GM18909 (cell line): Measurements from ENCODE around the gene LDHB.
"Not testable (repeated sequence)": the region's sequence is repeated elsewhere in the genome, so short reads cannot be mapped to it uniquely, and the experiment has no call there.

Experiments
- ATAC-seq: cut with Tn5 transposase; IDR thresholded peaks from one replicate; pipeline ENCODE4 v1.9.1; 2021; ENCODE audit warnings: mild to moderate bottlenecking; ENCODE audit not compliant: unreplicated experiment, poor library complexity

LDHB gene

GRCh38 chr12:21657326-21658077, at the start of gene LDHB:
LDHB (minus strand) TSS chr12:21657842; CDS start chr12:21654671, 3,171 bp downstream.
- ATAC-seq: peak; percentile 97

GRCh38 chr12:21704847-21705246, 47.2 kb upstream of the LDHB start:
- no peak for ATAC-seq

GRCh38 chr12:21699851-21700250, 42.2 kb upstream of the LDHB start:
- no peak for ATAC-seq

GRCh38 chr12:21697904-21698630, 40.4 kb upstream of the LDHB start:
- ATAC-seq: no peak

- no peak for ATAC-seq
Measured at GRCh38 chr12:21696625-21697024, 39.0 kb upstream of the LDHB start.

- no peak for ATAC-seq
Measured at GRCh38 chr12:21695986-21696385, 38.3 kb upstream of the LDHB start.

GRCh38 chr12:21694660-21695059, 37.0 kb upstream of the LDHB start:
- no peak for ATAC-seq

GRCh38 chr12:21691515-21691914, 33.9 kb upstream of the LDHB start:
- no peak for ATAC-seq

- no peak for ATAC-seq
Measured at GRCh38 chr12:21690704-21691368, 33.2 kb upstream of the LDHB start.

- ATAC-seq: no peak
Measured at GRCh38 chr12:21683115-21683514, 25.5 kb upstream of the LDHB start.

GRCh38 chr12:21678959-21679358, 21.3 kb upstream of the LDHB start:
- ATAC-seq: no peak

GRCh38 chr12:21677622-21678277, 20.1 kb upstream of the LDHB start:
- no peak for ATAC-seq

- no peak for ATAC-seq
Measured at GRCh38 chr12:21677204-21677603, 19.6 kb upstream of the LDHB start.

GRCh38 chr12:21676776-21677175, 19.1 kb upstream of the LDHB start:
- no peak for ATAC-seq

GRCh38 chr12:21675641-21676040, 18.0 kb upstream of the LDHB start:
- no peak for ATAC-seq

GRCh38 chr12:21675096-21675495, 17.5 kb upstream of the LDHB start:
- no peak for ATAC-seq

GRCh38 chr12:21673830-21674552, 16.3 kb upstream of the LDHB start:
- ATAC-seq: not testable (repeated sequence)

GRCh38 chr12:21672146-21672545, 14.5 kb upstream of the LDHB start:
- ATAC-seq: no peak

GRCh38 chr12:21666722-21667121, 9.1 kb upstream of the LDHB start:
- no peak for ATAC-seq

GRCh38 chr12:21665816-21666215, 8.2 kb upstream of the LDHB start:
- ATAC-seq: no peak
